ENCODE results near the gene SSBP3.

The SSBP3 gene

GRCh38 chr1:54302951-54303843, 103.0 kb downstream of the SSBP3 start:
- DNase-seq = no peak

DNA sequence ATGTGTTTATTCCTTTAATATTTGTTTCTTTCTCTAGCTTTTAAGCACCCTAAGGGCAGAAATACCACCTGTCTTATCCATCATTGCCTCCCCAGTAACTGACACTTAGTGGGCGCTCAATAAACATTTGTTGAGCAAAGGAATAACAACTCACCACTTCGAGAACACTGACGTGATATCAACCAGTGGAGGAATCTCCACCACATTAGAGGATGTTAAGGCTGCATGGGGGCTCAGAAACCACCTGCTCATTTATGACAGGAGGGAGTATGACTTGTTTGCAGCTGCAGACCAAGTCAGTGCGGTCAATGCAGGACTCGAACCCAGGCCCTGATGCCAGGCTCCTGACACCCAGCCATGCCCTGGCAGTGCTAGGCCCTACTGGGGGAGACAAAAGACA, 103.6 kb downstream of the SSBP3 start:
- no peak for DNase-seq

DNA sequence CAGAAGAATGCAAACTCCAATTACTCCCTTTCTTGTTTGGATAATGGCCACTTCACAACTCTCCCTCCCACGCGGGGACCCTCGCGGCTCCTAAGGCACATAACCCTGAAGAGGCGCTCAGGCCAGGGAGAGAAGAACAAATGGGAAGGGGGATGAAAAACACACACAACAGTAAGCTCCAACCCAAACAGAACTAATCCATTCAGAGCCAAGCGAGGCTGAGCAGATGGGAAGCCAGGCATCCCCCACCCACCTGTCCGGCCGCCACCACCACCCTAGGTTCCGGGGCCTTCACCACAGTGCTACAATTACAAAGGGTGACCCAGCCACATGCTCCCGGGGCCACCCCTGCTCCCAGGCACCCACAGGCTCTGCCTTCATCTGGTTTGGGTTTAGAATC, 104.7 kb downstream of the SSBP3 start:
- DNase-seq = no peak

GRCh38 chr1:54300401-54300800, 105.8 kb downstream of the SSBP3 start:
- DNase-seq = no peak

DNA sequence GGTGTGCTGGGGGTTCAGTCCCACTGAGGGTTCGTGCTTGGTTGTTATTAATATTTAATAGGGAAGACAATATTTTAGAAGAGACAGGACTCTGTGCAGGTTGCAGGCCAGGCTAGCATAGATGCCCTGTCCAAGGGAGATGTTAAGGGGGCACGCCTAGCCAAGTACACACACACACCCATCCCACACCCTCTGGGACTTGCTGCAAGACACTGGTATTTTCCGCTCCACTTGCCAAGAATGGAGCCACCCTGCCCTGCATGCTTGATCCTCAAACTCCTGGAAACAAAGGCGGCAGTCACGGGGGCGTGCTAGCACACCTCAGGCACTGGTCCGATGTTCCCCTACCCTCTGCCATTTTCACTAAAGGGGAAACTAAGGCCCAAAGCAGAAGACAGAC, 107.2 kb downstream of the SSBP3 start:
- no peak for DNase-seq

DNA sequence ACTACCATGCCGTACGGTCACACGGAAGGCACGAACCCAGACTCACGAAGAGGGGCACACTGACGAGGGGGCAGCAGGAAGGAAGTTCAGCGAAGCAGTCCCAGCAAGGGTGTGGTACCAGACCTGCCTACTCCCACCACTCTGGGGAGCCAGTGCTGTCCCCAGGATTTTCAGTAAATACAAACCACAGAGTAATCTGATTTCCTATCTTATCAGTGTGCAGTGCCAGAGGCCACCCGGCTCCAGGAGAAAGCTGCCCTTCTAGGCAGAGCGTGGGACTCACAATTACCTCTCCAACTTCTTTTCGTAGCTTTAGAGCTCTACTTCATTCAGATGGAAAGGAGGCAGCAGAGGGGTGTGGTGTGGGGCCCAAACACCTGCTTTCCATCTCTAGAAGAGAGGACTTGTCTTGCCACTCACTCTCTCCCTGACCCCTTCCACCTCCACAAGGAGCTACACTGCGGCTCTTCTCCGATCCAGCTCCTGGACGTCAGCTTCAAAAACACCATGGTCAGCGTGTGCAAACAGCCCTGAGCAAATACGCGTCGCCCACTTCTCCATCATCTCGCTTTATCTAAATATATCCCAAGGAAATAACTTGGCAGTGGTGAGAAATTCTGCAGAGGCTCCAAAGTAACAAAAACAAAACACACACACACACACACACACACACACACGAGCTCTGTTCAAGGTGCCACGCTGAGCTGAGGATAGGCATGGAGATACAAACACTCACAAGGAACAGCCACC, 107.7 kb downstream of the SSBP3 start:
- no peak for DNase-seq

- DNase-seq = no peak
Observed at GRCh38 chr1:54297596-54298283, 108.5 kb downstream of the SSBP3 start.

DNA sequence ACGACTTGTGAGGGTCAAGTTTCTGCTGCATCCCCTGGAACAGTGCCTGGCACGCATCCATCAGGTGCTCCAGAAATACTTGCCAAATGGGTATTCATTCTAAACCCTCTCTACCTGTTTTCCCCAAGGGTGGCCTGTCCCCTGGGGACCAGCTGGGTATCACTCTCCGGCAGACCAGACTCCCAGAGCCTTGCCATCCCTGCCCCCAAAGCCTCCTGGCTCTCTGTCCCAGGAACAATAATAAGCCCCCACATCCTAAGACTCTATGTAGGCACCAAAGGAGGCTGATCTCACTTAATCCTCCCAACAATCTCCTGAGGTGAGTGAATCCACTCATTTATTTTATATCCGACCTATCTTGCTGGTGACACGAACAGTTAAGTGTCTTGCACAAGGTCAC, 109.5 kb downstream of the SSBP3 start:
- DNase-seq = no peak

GRCh38 chr1:54294887-54295286, 111.3 kb downstream of the SSBP3 start:
- no peak for DNase-seq

- no peak for DNase-seq
Observed at GRCh38 chr1:54292002-54292911, 113.9 kb downstream of the SSBP3 start.

GRCh38 chr1:54291276-54292001, 114.8 kb downstream of the SSBP3 start:
- DNase-seq = no peak

- DNase-seq = no peak
Observed at GRCh38 chr1:54290506-54291184, 115.5 kb downstream of the SSBP3 start.

GRCh38 chr1:54289712-54290233, 116.4 kb downstream of the SSBP3 start:
- no peak for DNase-seq

DNA sequence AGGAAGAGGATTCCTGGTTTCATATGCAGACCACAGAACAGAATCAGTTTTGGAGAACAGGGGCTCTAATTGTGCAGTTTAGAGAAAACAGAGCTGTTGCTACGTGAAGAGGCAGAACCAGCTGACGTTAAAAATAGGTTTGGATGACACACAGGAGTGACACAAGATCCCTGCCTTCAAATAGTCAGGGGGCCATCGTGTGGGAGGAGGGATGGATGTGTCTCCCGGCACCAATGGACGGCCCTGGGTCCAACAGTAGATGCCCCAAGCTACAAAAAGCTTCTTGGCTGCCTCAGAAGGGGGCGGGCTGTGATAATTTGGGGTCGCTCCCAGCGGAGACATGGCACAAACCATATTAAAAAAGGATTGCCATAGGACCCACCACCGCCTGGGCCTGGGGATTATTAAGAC, 118.4 kb downstream of the SSBP3 start:
- no peak for DNase-seq

DNA sequence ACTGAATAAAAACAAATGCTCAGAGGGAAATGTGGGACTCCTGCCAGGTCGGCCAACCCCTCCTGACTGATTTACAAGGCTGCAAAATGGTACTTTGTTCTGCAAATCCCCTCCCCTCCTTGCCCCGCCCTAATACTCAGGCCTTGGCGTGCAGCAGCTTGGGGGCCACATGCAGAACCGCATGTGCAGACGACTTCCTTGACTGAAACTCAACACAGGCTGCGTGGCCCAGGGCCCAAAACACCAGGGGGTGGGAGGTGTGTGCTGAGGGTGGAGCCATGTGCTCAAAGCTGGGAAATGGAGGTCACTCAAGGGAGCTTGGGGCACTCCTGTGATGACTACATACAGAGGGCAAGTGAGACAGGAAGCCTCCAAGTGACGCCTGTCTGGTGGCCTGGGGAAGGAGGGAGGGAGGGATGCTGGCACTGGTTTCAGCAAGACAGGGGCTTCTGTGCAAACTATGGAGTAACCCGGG, 119.0 kb downstream of the SSBP3 start:
- no peak for DNase-seq

GRCh38 chr1:54285815-54286345, 120.3 kb downstream of the SSBP3 start:
- no peak for DNase-seq

DNA sequence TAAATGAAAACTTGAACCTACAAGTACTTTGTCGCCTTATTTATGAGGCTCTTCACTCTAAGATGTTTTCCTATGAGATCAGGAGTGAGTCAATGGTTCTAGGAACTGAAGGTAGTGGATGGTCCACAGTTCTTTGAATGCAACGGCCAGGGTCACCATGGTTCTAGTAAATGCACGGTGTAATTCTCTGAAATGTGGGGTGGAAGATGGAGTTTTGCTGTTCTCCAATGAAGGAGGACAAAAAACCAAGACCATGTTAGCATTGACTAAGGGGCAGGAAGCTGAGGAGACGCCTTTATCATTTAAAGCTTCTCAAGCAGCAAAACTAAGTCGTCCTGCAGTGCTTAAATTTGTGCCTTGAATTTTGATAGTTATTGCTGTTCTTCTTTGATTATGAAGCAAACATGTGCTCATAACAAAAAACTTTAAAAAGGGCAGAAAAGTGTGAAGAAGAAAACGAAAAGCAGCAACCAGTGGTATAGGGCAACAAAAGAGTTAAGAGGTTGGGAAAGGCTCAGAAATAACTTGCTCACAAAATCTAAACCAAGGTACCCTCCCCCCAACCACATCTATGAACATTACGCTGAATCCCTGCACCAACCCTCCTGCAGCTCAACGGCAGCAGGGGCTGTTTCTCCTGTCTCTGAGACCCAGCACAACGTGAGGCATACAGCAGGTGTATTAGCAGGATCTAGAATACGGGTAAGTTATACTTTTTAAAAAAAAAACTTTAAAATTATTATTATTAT, 121.2 kb downstream of the SSBP3 start:
- no peak for DNase-seq

- DNase-seq = no peak
Observed at GRCh38 chr1:54283635-54284385, 122.4 kb downstream of the SSBP3 start.
